NB4 (cell line): ENCODE results near the gene BACE1-AS.

Source experiments
- POLR2A ChIP-seq: IDR thresholded peaks from 2 replicates; pipeline ENCODE4 v1.6.1; 2011; ENCODE audit warnings: mild to moderate bottlenecking; ENCODE audit not compliant: insufficient read length; ENCODE audit errors: extremely low read depth
- TF ChIP-seq, protein P1 (sequence below): IDR thresholded peaks from one replicate; pipeline ENCODE4 v1.5.1; 2012; ENCODE audit warnings: low read depth, low read length
- TF ChIP-seq, protein P2 (sequence below): IDR thresholded peaks from 2 replicates; pipeline ENCODE4 v1.6.1; 2011; ENCODE audit warnings: low read depth, low read length

DNA sequence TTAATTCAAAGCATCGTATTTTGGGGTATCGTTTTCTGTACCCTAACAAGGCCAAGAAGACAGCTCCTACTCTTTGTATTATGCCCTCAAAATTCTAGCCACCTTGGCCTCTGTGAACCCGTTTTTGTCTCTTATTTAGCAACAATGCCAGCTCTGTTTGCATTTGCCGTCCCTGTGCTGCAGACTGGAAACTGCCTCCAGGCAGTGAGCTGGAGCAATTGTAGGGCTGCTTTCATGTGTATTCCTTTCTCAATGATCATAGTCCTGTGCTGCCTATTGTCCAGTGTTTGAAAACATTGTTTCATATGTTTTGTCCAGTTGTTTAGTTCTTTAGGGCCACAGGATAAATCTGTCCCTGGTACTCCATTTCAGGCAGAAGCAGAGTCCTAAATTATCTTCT lies 19.9 kb upstream of the BACE1-AS start:
- TF ChIP-seq, protein P1, sequence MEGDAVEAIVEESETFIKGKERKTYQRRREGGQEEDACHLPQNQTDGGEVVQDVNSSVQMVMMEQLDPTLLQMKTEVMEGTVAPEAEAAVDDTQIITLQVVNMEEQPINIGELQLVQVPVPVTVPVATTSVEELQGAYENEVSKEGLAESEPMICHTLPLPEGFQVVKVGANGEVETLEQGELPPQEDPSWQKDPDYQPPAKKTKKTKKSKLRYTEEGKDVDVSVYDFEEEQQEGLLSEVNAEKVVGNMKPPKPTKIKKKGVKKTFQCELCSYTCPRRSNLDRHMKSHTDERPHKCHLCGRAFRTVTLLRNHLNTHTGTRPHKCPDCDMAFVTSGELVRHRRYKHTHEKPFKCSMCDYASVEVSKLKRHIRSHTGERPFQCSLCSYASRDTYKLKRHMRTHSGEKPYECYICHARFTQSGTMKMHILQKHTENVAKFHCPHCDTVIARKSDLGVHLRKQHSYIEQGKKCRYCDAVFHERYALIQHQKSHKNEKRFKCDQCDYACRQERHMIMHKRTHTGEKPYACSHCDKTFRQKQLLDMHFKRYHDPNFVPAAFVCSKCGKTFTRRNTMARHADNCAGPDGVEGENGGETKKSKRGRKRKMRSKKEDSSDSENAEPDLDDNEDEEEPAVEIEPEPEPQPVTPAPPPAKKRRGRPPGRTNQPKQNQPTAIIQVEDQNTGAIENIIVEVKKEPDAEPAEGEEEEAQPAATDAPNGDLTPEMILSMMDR: no peak
- TF ChIP-seq, protein P2, sequence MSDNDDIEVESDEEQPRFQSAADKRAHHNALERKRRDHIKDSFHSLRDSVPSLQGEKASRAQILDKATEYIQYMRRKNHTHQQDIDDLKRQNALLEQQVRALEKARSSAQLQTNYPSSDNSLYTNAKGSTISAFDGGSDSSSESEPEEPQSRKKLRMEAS: no peak
- TF ChIP-seq POLR2A: no peak
